Measurements from ENCODE around the gene NKAIN1. TPM values are rescaled to one million over a fixed set of nuclear protein-coding genes. Genes with fewer than 3 reads are reported as not detected.

NKAIN1 gene
- total RNA-seq, 4 donors from 2014 or later = 0.55 TPM; not detected in 3

DNA sequence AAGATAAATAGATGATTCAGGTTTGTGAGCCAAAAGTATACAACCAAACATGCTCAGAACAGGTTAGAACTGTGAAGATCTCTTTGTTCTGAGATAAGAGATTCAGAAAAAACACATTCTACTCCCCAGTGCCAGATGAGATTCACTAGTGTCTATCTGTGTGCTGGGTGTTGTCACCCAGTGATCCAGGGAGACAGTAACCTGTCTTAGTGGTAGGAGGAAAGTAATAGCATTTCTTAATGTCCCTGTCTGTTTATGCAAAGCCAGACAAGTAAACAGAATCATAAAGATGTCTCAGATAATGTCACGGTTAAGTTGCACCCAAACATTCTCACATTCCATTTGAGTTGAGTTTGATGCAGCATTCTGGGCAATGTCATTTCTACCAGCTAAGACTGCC lies 18.9 kb upstream of the NKAIN1 start:
- Histone ChIP-seq H3K4me1 (no peaks in the 10 kb centered on the region), H3K27me3 (no peaks in the 10 kb centered on the region), H3K9me3 (no peaks in the 10 kb centered on the region), H3K4me3 (no peak overlapping the region), H3K27ac (no peak overlapping the region), H3K36me3 (no peaks in the 10 kb centered on the region)
- intact Hi-C loops (cut with DNase I; ENCODE audit: low total_unique reads) = no loop called here
- no peak for DNase-seq
- TF ChIP-seq, protein P1, sequence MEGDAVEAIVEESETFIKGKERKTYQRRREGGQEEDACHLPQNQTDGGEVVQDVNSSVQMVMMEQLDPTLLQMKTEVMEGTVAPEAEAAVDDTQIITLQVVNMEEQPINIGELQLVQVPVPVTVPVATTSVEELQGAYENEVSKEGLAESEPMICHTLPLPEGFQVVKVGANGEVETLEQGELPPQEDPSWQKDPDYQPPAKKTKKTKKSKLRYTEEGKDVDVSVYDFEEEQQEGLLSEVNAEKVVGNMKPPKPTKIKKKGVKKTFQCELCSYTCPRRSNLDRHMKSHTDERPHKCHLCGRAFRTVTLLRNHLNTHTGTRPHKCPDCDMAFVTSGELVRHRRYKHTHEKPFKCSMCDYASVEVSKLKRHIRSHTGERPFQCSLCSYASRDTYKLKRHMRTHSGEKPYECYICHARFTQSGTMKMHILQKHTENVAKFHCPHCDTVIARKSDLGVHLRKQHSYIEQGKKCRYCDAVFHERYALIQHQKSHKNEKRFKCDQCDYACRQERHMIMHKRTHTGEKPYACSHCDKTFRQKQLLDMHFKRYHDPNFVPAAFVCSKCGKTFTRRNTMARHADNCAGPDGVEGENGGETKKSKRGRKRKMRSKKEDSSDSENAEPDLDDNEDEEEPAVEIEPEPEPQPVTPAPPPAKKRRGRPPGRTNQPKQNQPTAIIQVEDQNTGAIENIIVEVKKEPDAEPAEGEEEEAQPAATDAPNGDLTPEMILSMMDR (IDR thresholded peaks at IDR 0.05) = no peak
- TF ChIP-seq POLR2A (IDR thresholded peaks at IDR 0.05) = no peak

DNA sequence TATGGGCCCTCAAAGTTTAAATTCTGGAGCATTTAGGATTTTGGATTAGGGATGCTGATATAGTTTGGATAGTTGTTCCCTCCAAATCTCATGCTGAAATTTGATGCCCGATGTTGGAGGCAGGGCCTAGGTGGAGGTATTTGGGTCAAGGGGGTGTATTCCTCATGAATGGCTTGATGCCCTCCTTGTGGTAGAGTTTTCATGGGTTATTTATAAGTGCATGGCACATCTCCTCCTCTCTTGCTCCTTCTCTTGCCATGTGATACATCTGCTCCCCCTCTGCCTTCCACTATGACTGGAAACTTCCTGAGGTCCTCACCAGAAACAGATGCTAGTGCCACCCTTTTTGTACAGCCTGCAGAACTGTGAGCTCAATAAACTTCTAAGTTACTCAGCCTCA lies 17.5 kb upstream of the NKAIN1 start:
- intact Hi-C loops (cut with DNase I; ENCODE audit: low total_unique reads) = no loop called here
- H3K36me3 ChIP-seq = no peaks in the 10 kb centered on the region
- TF ChIP-seq, protein P1 (IDR thresholded peaks at IDR 0.05) = no peak
- no peak for TF ChIP-seq POLR2A (IDR thresholded peaks at IDR 0.05)

DNA sequence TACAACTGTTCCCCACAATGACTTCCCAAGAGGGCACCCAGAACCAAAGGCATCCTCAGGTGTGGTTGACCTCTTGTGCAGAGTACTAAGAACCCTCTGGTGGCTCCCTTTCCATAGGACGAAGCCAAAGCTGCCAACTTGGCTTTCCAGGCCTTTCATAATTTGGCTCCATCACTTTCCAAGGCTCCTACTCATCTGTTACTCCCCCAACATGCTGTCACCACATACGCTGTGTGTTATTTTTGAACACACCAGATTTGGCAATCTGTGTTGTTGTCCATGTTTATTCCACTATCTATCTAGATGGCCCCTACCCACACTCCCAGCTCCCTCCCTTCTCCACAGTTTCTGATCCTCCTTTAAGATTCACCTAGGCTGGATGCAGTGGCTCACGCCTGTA lies 10.2 kb upstream of the NKAIN1 start:
- no peak for DNase-seq
- H3K27ac ChIP-seq = no peak overlapping the region
- intact Hi-C loops (cut with DNase I; ENCODE audit: low total_unique reads) = no loop called here
- no peaks in the 10 kb centered on the region for H3K27me3 ChIP-seq
- H3K4me1 ChIP-seq = no peaks in the 10 kb centered on the region
- no peaks in the 10 kb centered on the region for H3K9me3 ChIP-seq
- H3K36me3 ChIP-seq = no peaks in the 10 kb centered on the region
- H3K4me3 ChIP-seq = no peak overlapping the region
- no peak for TF ChIP-seq POLR2A (IDR thresholded peaks at IDR 0.05)
- TF ChIP-seq, protein P1 (IDR thresholded peaks at IDR 0.05) = no peak

More for the DNA sequence above, 17.5 kb upstream of the NKAIN1 start:
- Histone ChIP-seq H3K4me1 (no peaks in the 10 kb centered on the region), H3K27ac (no peak overlapping the region), H3K9me3 (no peaks in the 10 kb centered on the region), H3K27me3 (no peaks in the 10 kb centered on the region), H3K4me3 (no peak overlapping the region)
- DNase-seq = no peak

DNA sequence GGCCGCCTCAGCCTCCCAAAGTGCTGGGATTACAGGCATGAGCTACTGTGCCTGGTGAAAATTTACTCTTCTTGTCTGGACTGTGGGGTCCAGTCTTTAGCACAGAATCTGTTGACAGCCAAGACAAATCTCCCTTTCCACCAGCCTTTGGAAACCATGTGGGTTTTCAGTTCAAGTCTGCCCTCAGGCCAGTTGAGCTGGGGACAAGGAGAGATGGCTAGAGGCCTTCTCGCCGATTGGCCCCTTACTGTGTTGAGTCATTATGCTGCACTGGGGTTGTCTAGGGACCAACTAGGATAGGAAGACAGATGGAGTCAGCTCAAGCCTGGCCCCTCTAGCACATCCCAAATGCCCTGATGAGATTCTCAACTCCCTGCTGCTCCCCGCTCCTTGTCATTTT lies 8.6 kb upstream of the NKAIN1 start:
- H3K4me3 ChIP-seq = no peak overlapping the region
- no peaks in the 10 kb centered on the region for H3K27me3 ChIP-seq
- no peaks in the 10 kb centered on the region for H3K36me3 ChIP-seq
- intact Hi-C loops (cut with DNase I; ENCODE audit: low total_unique reads) = no loop called here
- DNase-seq = no peak
- TF ChIP-seq POLR2A (IDR thresholded peaks at IDR 0.05) = no peak
- H3K27ac ChIP-seq = no peak overlapping the region
- H3K4me1 ChIP-seq = no peaks in the 10 kb centered on the region
- no peaks in the 10 kb centered on the region for H3K9me3 ChIP-seq

DNA sequence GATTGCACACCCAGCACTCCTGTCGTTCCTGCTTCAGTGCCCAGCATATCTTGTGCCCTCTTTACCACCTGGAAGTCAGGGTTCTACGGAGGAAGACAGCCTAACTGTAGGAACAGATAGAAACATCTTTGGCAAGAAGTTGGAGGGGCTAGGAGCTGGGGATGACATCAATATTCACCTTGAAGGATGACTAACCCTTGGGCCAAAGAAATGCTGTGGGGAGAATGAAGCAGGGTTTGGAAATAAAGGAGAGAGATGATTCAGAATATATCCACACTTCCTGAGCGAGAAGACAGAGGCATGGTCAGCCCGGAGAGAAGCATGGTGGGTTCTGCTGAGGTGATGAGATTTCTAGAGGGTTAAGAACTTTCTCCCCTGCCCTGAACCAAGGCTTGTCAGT lies 4.6 kb upstream of the NKAIN1 start:
- TF ChIP-seq, protein P1 (IDR thresholded peaks at IDR 0.05) = no peak
- no peak for TF ChIP-seq POLR2A (IDR thresholded peaks at IDR 0.05)
- no peaks in the 10 kb centered on the region for H3K9me3 ChIP-seq
- H3K36me3 ChIP-seq = no peaks in the 10 kb centered on the region
- H3K4me1 ChIP-seq = peaks cover 0 to 1% of the 10 kb centered on the region in 2 donors
- no peak overlapping the region for H3K4me3 ChIP-seq
- intact Hi-C loops (cut with DNase I; ENCODE audit: low total_unique reads) = no loop called here
- H3K27me3 ChIP-seq = peaks cover 0 to 7% of the 10 kb centered on the region in 2 donors
- H3K27ac ChIP-seq = no peak overlapping the region
- DNase-seq = no peak

Data from uterus (tissue), 4 donors.